Uterus (tissue), 2 donors: Measurements from ENCODE around the gene F5.

Experiments used
- POLR2A ChIP-seq, 2 donors: fragments of 450-650 bp; IDR thresholded peaks; one replicate each; pipeline ENCODE4 v1.6.1; 2016; ENCODE audit warnings: antibody characterized with exemption in 2 of 2, mild to moderate bottlenecking in 1 of 2, moderate library complexity in 1 of 2
- TF ChIP-seq, protein P1 (sequence below), 4 experiments: fragments of 200-600 bp in 2 of 4; fragments of 450-650 bp in 2 of 4; sonication (generic) in 2 of 4; IDR thresholded peaks; one replicate each; pipeline ENCODE4 v1.5.1; 2016 to 2019; ENCODE audit warnings: antibody characterized with exemption in 4 of 4, mild to moderate bottlenecking in 2 of 4, moderate library complexity in 1 of 4

GRCh38 chr1:169610108-169610507, 23.8 kb upstream of the F5 start:
- TF ChIP-seq POLR2A (IDR thresholded peaks at IDR 0.05): no peak
- TF ChIP-seq, protein P1, sequence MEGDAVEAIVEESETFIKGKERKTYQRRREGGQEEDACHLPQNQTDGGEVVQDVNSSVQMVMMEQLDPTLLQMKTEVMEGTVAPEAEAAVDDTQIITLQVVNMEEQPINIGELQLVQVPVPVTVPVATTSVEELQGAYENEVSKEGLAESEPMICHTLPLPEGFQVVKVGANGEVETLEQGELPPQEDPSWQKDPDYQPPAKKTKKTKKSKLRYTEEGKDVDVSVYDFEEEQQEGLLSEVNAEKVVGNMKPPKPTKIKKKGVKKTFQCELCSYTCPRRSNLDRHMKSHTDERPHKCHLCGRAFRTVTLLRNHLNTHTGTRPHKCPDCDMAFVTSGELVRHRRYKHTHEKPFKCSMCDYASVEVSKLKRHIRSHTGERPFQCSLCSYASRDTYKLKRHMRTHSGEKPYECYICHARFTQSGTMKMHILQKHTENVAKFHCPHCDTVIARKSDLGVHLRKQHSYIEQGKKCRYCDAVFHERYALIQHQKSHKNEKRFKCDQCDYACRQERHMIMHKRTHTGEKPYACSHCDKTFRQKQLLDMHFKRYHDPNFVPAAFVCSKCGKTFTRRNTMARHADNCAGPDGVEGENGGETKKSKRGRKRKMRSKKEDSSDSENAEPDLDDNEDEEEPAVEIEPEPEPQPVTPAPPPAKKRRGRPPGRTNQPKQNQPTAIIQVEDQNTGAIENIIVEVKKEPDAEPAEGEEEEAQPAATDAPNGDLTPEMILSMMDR (IDR thresholded peaks at IDR 0.05): no peak
